Heart left ventricle (tissue), 16 donors: ENCODE measurements around the gene VAMP7. TPM values are rescaled to one million over a fixed set of nuclear protein-coding genes. Genes with fewer than 3 reads are reported as not detected.

Experiments
- ATAC-seq, 4 donors: fragments of 200-7000 bp; cut with Tn5 transposase; one replicate each; pipeline ENCODE4 v1.9.1; 2020 to 2022; ENCODE audit warnings: moderate library complexity in 4 of 4, mild to moderate bottlenecking in 3 of 4, moderate number of reproducible peaks in 1 of 4
- DNase-seq, 5 donors: peaks; one replicate each; pipeline ENCODE4 v3.0.0-alpha.2; 2020
- H3K27ac ChIP-seq, 12 donors: fragments of 200-600 bp; sonication (generic) in 4 of 12; one replicate each; pipeline versions ENCODE4 v1.5.0 to v1.8.0; 2016 to 2022; ENCODE audit warnings: mild to moderate bottlenecking in 2 of 12
- H3K27me3 ChIP-seq, 9 donors: fragments of 200-600 bp; sonication (generic) in 2 of 9; one replicate each; pipeline versions ENCODE4 v1.5.1 to v1.8.0; 2016 to 2022; ENCODE audit warnings: mild to moderate bottlenecking in 3 of 9
- H3K36me3 ChIP-seq, 9 donors: fragments of 200-600 bp; sonication (generic) in 2 of 9; one replicate each; pipeline versions ENCODE4 v1.5.0 to v1.8.0; 2018 to 2022; ENCODE audit warnings: mild to moderate bottlenecking in 2 of 9
- H3K4me1 ChIP-seq, 12 donors: fragments of 200-600 bp; sonication (generic) in 4 of 12; one replicate each; pipeline versions ENCODE4 v1.5.0 to v1.8.0; 2016 to 2022; ENCODE audit warnings: mild to moderate bottlenecking in 3 of 12
- H3K4me3 ChIP-seq, 12 donors: fragments of 200-600 bp; sonication (generic) in 4 of 12; one replicate each; pipeline versions ENCODE4 v1.5.0 to v1.8.0; 2017 to 2022; ENCODE audit warnings: mild to moderate bottlenecking in 9 of 12, moderate library complexity in 4 of 12
- H3K9me3 ChIP-seq, 12 donors: fragments of 200-600 bp; sonication (generic) in 4 of 12; one replicate each; pipeline versions ENCODE4 v1.5.0 to v1.8.0; 2016 to 2022; ENCODE audit warnings: mild to moderate bottlenecking in 1 of 12
- POLR2A ChIP-seq, 2 donors: fragments of 450-650 bp; IDR thresholded peaks; one replicate each; pipeline ENCODE4 v1.6.1; 2017; ENCODE audit warnings: antibody characterized with exemption in 2 of 2, mild to moderate bottlenecking in 2 of 2, moderate library complexity in 2 of 2
- WGBS, 4 donors: extraction: QIAGEN DNeasy Blood & Tissue Kit in 2 of 4; methylation state at CpG; one replicate each; pipeline versions ENCODE4 v1.1.5 to v1.1.7; 2013 to 2018; 5-methylcytosine and 5-hydroxymethylcytosine counted together
- intact Hi-C, 10 donors: fragments of 100-400 bp; cut with DNase I; formaldehyde crosslinking; loops; one replicate each; pipeline versions ENCODE4 v1.11.1 to v1.14.2; 2022
- polyA plus RNA-seq, 2 donors: library from polyadenylated mRNA; stranded (reverse); fragments of 200-250 nt; gene quantifications; one replicate each; pipeline ENCODE4 v1.2.3, GENCODE V29; 2013
- total RNA-seq, 9 donors: library from RNA; depleted of rRNA in 2 of 9; stranded (reverse); fragments of >200 nt in 2 of 9; fragmentation: NEBNext Ultra II Directional in 3 of 9; extraction: Animal tissue kit (Norgen Biotek cat#: 25700) in 3 of 9; gene quantifications; one replicate each; pipeline versions ENCODE4 v1.1.0 to v1.2.4, GENCODE V29; 2016 to 2023
- TF ChIP-seq, protein P1 (sequence below), 12 donors: fragments of 200-600 bp; sonication (generic) in 4 of 12; IDR thresholded peaks; one replicate each; pipeline versions ENCODE4 v1.5.0 to v1.8.0; 2018 to 2022; ENCODE audit warnings: antibody characterized with exemption in 12 of 12, mild to moderate bottlenecking in 5 of 12
- donor health status: ischemic (EF 13 %, LVEDD 7.1; RV severe dilation, severe dysfunction).
- donor health status: healthy with polysubstance abuse.
- donor health status: DM: no; HTN: yes; CAD: no.
- donor health status: DM: no; HTN: no; CAD: no.
- donor health status: ischemic (EF 25% LVEDD 6.9; RV normal size, moderate dysfunction).
- donor health status: ischemic (EF 25% LVEDD 5.7; RV mildly dilated, moderate dysfunction).
- donor health status: healthy.
- donor health status: DM: yes; HTN: yes; CAD: no.
- donor health status: ischemic (EF 35%, LVEDD 5.7; RV mildly dilated, moderate dysfunction).
- donor health status: nonischemic (EF 11% LVEDD 7.7; RV severe dilation, severe dysfunction).
- donor health status: DM: yes; HTN: yes; CAD: no.
- donor health status: PGD.
- donor health status: ischemic (EF 29% LVEDD 5.4; RV normal size, mild dysfunction).
- donor health status: nonischemic (EF 23%, LVEDD 6.1; RV moderate dilation, normal function).

Gene VAMP7
- total and polyA plus RNA-seq, 11 donors = 11.2 to 40.8 (median 24.3) TPM

GRCh38 chrX:155880586-155881157 lies 473 bp upstream of the VAMP7 start:
- ATAC-seq (peak in 3 of 4 donors; percentile 36 to 38 (median 38)), DNase-seq (no peak)
- intact Hi-C loops = loop anchor here in 1 of 10 donors (5.0 kb wide), 1 partner anchor 663 kb away; the partner anchor contains the start of gene VBP1
- Histone ChIP-seq H3K36me3 (peaks cover 0 to 2% (median 0%) of the 10 kb centered on the region in 9 donors), H3K27ac (peak overlapping the region in 10 of 12 donors; percentile 29 to 86 (median 74)), H3K9me3 (no peaks in the 10 kb centered on the region), H3K4me3 (peak overlapping the region; percentile 30 to 94 (median 74)), H3K27me3 (peaks cover 0 to 6% (median 0%) of the 10 kb centered on the region in 9 donors), H3K4me1 (peaks cover 0 to 12% (median 3%) of the 10 kb centered on the region in 12 donors)
- WGBS, 4 donors = 28 to 34% (median 32%) methylated on average over 13 of the region's 13 CpGs
- no peak for TF ChIP-seq POLR2A (IDR thresholded peaks at IDR 0.05)
- TF ChIP-seq, protein P1, sequence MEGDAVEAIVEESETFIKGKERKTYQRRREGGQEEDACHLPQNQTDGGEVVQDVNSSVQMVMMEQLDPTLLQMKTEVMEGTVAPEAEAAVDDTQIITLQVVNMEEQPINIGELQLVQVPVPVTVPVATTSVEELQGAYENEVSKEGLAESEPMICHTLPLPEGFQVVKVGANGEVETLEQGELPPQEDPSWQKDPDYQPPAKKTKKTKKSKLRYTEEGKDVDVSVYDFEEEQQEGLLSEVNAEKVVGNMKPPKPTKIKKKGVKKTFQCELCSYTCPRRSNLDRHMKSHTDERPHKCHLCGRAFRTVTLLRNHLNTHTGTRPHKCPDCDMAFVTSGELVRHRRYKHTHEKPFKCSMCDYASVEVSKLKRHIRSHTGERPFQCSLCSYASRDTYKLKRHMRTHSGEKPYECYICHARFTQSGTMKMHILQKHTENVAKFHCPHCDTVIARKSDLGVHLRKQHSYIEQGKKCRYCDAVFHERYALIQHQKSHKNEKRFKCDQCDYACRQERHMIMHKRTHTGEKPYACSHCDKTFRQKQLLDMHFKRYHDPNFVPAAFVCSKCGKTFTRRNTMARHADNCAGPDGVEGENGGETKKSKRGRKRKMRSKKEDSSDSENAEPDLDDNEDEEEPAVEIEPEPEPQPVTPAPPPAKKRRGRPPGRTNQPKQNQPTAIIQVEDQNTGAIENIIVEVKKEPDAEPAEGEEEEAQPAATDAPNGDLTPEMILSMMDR (IDR thresholded peaks at IDR 0.05) = no peak

GRCh38 chrX:155886409-155886808 lies 5.3 kb downstream of the VAMP7 start:
- no peak for DNase-seq
- no peak for TF ChIP-seq POLR2A (IDR thresholded peaks at IDR 0.05)
- TF ChIP-seq, protein P1 (IDR thresholded peaks at IDR 0.05) = no peak
- H3K4me3 ChIP-seq = no peak overlapping the region
- H3K4me1 ChIP-seq = peaks cover 0 to 44% (median 5%) of the 10 kb centered on the region in 12 donors
- peaks cover 0 to 23% (median 4%) of the 10 kb centered on the region in 9 donors for H3K36me3 ChIP-seq
- 77 to 85% (median 83%) methylated on average over 2 of the region's 2 CpGs for WGBS, 4 donors
- intact Hi-C loops = no loop called here
- no peaks in the 10 kb centered on the region for H3K27me3 ChIP-seq
- no peak for ATAC-seq
- no peak overlapping the region for H3K27ac ChIP-seq
- H3K9me3 ChIP-seq = no peaks in the 10 kb centered on the region

- Histone ChIP-seq H3K9me3 (no peaks in the 10 kb centered on the region), H3K36me3 (peaks cover 0 to 34% (median 10%) of the 10 kb centered on the region in 9 donors), H3K4me1 (peaks cover 0 to 34% (median 0%) of the 10 kb centered on the region in 12 donors), H3K4me3 (no peak overlapping the region), H3K27ac (no peak overlapping the region), H3K27me3 (no peaks in the 10 kb centered on the region)
- TF ChIP-seq POLR2A (IDR thresholded peaks at IDR 0.05) = no peak
- TF ChIP-seq, protein P1 (IDR thresholded peaks at IDR 0.05) = no peak
- 42 to 49% (median 48%) methylated on average over 3 of the region's 3 CpGs for WGBS, 4 donors
- DNase-seq (no peak), ATAC-seq (peak in 1 of 4 donors; percentile 31)
- intact Hi-C loops = no loop called here
Measured at GRCh38 chrX:155888139-155888538, 7.0 kb downstream of the VAMP7 start.

- intact Hi-C loops = no loop called here
- H3K36me3 ChIP-seq = peaks cover 0 to 39% (median 17%) of the 10 kb centered on the region in 9 donors
- no peaks in the 10 kb centered on the region for H3K27me3 ChIP-seq
- 51 to 62% (median 57%) methylated on average over 4 of the region's 4 CpGs for WGBS, 4 donors
- ATAC-seq (no peak), DNase-seq (no peak)
- TF ChIP-seq POLR2A (IDR thresholded peaks at IDR 0.05) = no peak
- H3K9me3 ChIP-seq = no peaks in the 10 kb centered on the region
- H3K4me1 ChIP-seq = peaks cover 0 to 34% (median 0%) of the 10 kb centered on the region in 12 donors
- H3K27ac ChIP-seq = no peak overlapping the region
- H3K4me3 ChIP-seq = no peak overlapping the region
Measured at GRCh38 chrX:155889328-155889727, 8.2 kb downstream of the VAMP7 start.
